Loucy (cell line): ENCODE measurements around the gene GNAQ.

Experiments used
- H2AFZ ChIP-seq: fragments of 200-600 bp; sonication (generic); 2 replicates; pipeline ENCODE4 v1.6.0; 2016; ENCODE audit warnings: antibody characterized with exemption, mild to moderate bottlenecking, low read length, moderate library complexity
- H3F3A ChIP-seq: fragments of 200-600 bp; 2 replicates; pipeline ENCODE4 v1.6.0; 2016; ENCODE audit warnings: antibody characterized with exemption, low read depth, mild to moderate bottlenecking
- H3K27me3 ChIP-seq: fragments of 200-600 bp; sonication (generic); 2 replicates; pipeline ENCODE4 v1.6.1; 2014; ENCODE audit warnings: low read length, mild to moderate bottlenecking; ENCODE audit not compliant: insufficient read depth, poor library complexity, severe bottlenecking
- H3K36me3 ChIP-seq: fragments of 200-600 bp; sonication (generic); 2 replicates; pipeline ENCODE4 v1.6.1; 2016; ENCODE audit warnings: low read length; ENCODE audit not compliant: insufficient read depth
- H3K4me1 ChIP-seq: fragments of 200-600 bp; sonication (generic); 2 replicates; pipeline ENCODE4 v1.5.1; 2014; ENCODE audit warnings: low read length, mild to moderate bottlenecking; ENCODE audit not compliant: insufficient read depth, poor library complexity, severe bottlenecking
- H3K4me2 ChIP-seq: fragments of 200-600 bp; sonication (generic); 2 replicates; pipeline ENCODE4 v1.6.0; 2014; ENCODE audit warnings: antibody characterized with exemption, low read length, low read depth, mild to moderate bottlenecking; ENCODE audit not compliant: poor library complexity, severe bottlenecking
- H3K4me3 ChIP-seq: fragments of 200-600 bp; sonication (generic); 2 replicates; pipeline ENCODE4 v1.5.1; 2014; ENCODE audit warnings: low read length, mild to moderate bottlenecking, mixed read lengths; ENCODE audit not compliant: poor library complexity, severe bottlenecking
- H3K79me2 ChIP-seq: fragments of 200-600 bp; sonication (generic); 2 replicates; pipeline ENCODE4 v1.6.1; 2014; ENCODE audit warnings: low read length; ENCODE audit not compliant: insufficient read depth
- H3K9ac ChIP-seq: fragments of 200-600 bp; sonication (generic); 2 replicates; pipeline ENCODE4 v1.6.0; 2014; ENCODE audit warnings: mild to moderate bottlenecking, low read depth, low read length, moderate library complexity; ENCODE audit not compliant: poor library complexity, severe bottlenecking
- H3K9me2 ChIP-seq: fragments of 200-600 bp; sonication (generic); replicated peaks from 2 replicates; pipeline ENCODE4 v1.6.1; 2016; ENCODE audit warnings: low read depth, low read length, mixed read lengths
- H3K9me3 ChIP-seq: fragments of 200-600 bp; sonication (generic); 2 replicates; pipeline ENCODE4 v1.6.1; 2014; ENCODE audit warnings: mild to moderate bottlenecking, antibody characterized with exemption, low read length, low read depth; ENCODE audit not compliant: insufficient read depth
- H4K20me1 ChIP-seq: fragments of 200-600 bp; sonication (generic); 2 replicates; pipeline ENCODE4 v1.6.0; 2014; ENCODE audit warnings: antibody characterized with exemption, low read length, mild to moderate bottlenecking; ENCODE audit not compliant: insufficient read depth, poor library complexity, severe bottlenecking
- EZH2phosphoT487 ChIP-seq: fragments of 200-600 bp; IDR thresholded peaks from 2 replicates; pipeline ENCODE4 v1.6.1; 2018; ENCODE audit warnings: antibody characterized with exemption, mild to moderate bottlenecking, moderate library complexity, borderline replicate concordance
- TF ChIP-seq, protein P1 (sequence below): fragments of 200-600 bp; sonication (generic); conservative IDR thresholded peaks from 2 replicates; pipeline ENCODE4 v1.5.1; 2014; ENCODE audit warnings: mild to moderate bottlenecking, antibody characterized with exemption, low read length

The GNAQ gene

DNA sequence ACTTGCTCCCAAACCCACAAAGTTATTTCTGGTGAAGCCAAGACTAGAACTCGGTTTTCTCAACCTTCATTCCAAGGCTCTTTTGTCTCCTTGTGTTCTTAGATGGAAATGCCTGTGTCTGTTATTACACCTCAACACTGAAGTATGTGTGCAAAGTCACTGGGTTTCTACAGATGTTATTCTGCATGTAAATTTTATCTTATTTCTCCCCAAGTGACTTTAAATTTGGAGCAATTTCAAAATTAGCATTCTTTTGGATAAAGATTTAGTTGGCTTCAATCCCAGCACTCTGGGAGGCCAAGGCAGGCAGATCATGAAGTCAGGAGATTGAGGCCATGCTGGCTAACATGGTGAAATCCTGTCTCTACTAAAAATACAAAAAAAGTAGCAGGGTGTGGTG, 279.1 kb downstream of the GNAQ start:
- 0 out of 2 replicates have a peak, but pooled peaks cover 2% of the 10 kb centered on the region for H3F3A ChIP-seq
- TF ChIP-seq EZH2phosphoT487 = no peak
- TF ChIP-seq, protein P1, sequence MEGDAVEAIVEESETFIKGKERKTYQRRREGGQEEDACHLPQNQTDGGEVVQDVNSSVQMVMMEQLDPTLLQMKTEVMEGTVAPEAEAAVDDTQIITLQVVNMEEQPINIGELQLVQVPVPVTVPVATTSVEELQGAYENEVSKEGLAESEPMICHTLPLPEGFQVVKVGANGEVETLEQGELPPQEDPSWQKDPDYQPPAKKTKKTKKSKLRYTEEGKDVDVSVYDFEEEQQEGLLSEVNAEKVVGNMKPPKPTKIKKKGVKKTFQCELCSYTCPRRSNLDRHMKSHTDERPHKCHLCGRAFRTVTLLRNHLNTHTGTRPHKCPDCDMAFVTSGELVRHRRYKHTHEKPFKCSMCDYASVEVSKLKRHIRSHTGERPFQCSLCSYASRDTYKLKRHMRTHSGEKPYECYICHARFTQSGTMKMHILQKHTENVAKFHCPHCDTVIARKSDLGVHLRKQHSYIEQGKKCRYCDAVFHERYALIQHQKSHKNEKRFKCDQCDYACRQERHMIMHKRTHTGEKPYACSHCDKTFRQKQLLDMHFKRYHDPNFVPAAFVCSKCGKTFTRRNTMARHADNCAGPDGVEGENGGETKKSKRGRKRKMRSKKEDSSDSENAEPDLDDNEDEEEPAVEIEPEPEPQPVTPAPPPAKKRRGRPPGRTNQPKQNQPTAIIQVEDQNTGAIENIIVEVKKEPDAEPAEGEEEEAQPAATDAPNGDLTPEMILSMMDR = no peak

DNA sequence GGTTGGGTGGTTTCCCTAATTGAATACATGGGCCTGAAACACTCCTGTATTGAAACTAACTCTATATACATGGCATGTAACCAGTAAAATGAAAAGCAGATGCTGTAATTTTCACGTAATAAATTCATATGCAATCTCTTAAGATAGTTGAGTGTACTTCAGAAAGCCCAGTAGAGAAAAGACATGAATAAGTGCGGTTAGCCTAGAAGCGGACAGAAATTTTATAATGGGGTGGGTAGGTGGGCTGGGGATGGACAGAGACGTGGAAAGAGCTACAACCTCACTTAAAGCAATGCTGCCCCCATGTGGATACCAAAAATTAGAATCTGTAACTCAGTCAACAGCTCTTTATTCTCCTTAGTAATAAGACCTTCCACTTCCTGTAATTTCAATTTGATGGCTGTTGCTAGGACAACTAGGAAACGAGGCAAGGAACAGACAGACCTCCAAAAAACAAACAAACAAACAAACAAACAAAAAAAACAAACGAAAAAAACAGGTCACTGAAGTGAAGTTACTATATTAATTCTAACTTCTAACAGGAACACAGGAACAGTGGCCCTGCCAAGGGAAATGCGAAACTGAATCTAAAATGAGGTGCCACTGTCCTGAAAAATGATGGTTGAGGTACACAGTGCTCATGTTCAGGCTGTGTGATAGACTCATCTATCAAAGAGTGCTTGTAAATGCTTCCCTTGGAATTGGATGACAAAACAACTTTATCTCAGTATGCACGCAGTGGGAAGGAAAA, 280.1 kb downstream of the GNAQ start:
- no peak overlapping the region for H3K4me2 ChIP-seq
- H3K9ac ChIP-seq = no peak overlapping the region
- peaks cover 16% of the 10 kb centered on the region for H4K20me1 ChIP-seq

More for the DNA sequence above, 279.1 kb downstream of the GNAQ start:
- Histone ChIP-seq H3K9ac (no peak overlapping the region), H3K9me2 (no peaks in the 10 kb centered on the region), H4K20me1 (peaks cover 18% of the 10 kb centered on the region), H3K79me2 (peaks cover 20% of the 10 kb centered on the region; the same call in 1 of the 2 replicates), H2AFZ (no peak overlapping the region), H3K4me1 (peaks cover 9% of the 10 kb centered on the region), H3K4me3 (no peak overlapping the region), H3K27me3 (no peaks in the 10 kb centered on the region), H3K36me3 (peaks cover 42% of the 10 kb centered on the region), H3K4me2 (no peak overlapping the region), H3K9me3 (no peaks in the 10 kb centered on the region)

DNA sequence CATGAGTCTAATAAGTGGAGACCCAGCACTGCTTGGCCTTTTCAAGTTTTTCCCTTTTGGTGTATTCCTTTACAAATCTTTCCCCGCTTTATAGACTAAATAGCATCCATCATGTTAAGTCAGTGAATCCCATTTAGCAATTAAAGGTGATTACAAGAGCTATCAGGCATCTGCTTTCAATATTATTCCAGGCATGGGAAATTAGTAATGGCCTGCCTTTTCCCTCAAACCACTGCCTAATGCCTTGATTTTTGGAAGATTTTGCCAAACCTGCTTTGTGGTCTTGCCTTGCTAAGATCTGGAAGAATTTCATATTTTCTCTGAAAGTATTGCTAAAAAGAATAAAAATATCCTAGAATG, 280.6 kb downstream of the GNAQ start:
- Histone ChIP-seq H3K36me3 (peaks cover 30% of the 10 kb centered on the region; the same call in 1 of the 2 replicates), H3K4me1 (peaks cover 9% of the 10 kb centered on the region), H3K9ac (no peak overlapping the region), H3K27me3 (no peaks in the 10 kb centered on the region), H3K9me3 (no peaks in the 10 kb centered on the region), H3K79me2 (peaks cover 25% of the 10 kb centered on the region; the same call in 1 of the 2 replicates), H4K20me1 (peaks cover 16% of the 10 kb centered on the region), H3K4me3 (no peak overlapping the region), H2AFZ (no peak overlapping the region), H3K4me2 (no peak overlapping the region), H3F3A (0 out of 2 replicates have a peak, but pooled peaks cover 2% of the 10 kb centered on the region), H3K9me2 (no peaks in the 10 kb centered on the region)
- no peak for TF ChIP-seq EZH2phosphoT487
- TF ChIP-seq, protein P1 = no peak

More for the DNA sequence above, 280.1 kb downstream of the GNAQ start:
- H3K9me2 ChIP-seq = no peaks in the 10 kb centered on the region
- 0 out of 2 replicates have a peak, but pooled peaks cover 2% of the 10 kb centered on the region for H3F3A ChIP-seq
- peaks cover 36% of the 10 kb centered on the region for H3K36me3 ChIP-seq
- H3K27me3 ChIP-seq = no peaks in the 10 kb centered on the region
- peaks cover 9% of the 10 kb centered on the region for H3K4me1 ChIP-seq
- H3K79me2 ChIP-seq = peaks cover 21% of the 10 kb centered on the region; the same call in 1 of the 2 replicates
- H3K9me3 ChIP-seq = no peaks in the 10 kb centered on the region
- TF ChIP-seq, protein P1 = peak; percentile 78
- no peak for TF ChIP-seq EZH2phosphoT487
- no peak overlapping the region for H3K4me3 ChIP-seq
- no peak overlapping the region for H2AFZ ChIP-seq
